ENCODE measurements around the gene DEPDC1B. TPM values are rescaled to one million over a fixed set of nuclear protein-coding genes. Genes with fewer than 3 reads are reported as not detected.
"Not testable (repeated sequence)": the region's sequence is repeated elsewhere in the genome, so short reads cannot be mapped to it uniquely, and the experiment has no call there.

The DEPDC1B gene
- total RNA-seq, 2 experiments from 2014 or later, result 39.0 to 42.3 TPM

DNA sequence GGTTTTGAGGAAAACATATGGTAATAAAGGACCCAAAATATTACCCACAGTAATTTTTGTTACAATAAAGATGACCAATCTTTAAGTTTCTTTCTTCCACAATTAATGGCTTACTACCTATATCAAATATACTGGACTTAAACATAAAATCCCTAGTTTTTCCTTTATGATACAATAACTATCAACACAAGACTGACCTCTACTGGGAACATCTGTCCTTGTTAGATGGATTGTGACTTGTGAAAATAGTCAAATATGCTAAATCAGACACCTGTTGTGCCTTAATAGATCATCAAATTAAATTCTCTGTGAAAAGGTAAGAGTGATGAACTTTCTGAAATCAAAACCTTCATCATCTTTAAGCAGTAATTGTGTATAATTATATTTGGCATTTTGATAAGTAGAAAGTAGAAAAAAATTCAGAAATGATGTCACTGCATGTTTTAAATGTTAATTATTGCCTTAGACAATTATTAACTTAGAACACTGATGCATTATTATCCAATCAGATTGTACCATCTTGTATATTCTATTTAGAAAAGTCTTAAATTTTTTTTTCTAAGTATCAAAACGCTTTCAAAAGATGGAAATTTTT lies 113.6 kb downstream of the DEPDC1B start:
- no peaks in the 10 kb centered on the region for H3K9me3 Mint-ChIP-seq
- no peaks in the 10 kb centered on the region for H3K4me1 Mint-ChIP-seq
- no peak for DNase-seq
- H3K36me3 Mint-ChIP-seq (ENCODE audit: low read depth), result peaks cover 3% of the 10 kb centered on the region
- POLR2A ChIA-PET, result no interaction called here
- no peak overlapping the region for H3K27ac Mint-ChIP-seq
- CTCF ChIA-PET, result no interaction called here
- no peak overlapping the region for H3K4me3 Mint-ChIP-seq
- H3K27me3 Mint-ChIP-seq, result no peaks in the 10 kb centered on the region

DNA sequence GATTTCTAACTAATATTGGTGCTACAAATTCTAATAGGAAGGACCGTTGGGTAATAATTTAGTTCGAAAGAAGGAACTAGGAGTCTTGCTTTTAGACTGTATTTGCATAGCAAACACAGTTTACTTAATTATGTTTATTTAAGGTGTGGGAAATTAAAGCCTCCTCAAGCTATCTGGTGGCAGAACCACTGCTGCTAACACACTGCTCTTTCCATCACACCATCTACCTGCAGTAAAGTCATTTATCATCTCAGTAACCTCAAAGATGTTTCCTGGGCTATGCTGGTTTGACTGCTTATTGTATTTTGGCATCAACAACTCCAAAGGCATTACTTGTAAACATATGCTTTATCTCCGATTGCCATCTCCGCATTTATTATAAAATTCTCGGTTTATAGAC lies 114.3 kb downstream of the DEPDC1B start:
- DNase-seq, result no peak
- Mint-ChIP-seq H3K27ac (no peak overlapping the region), H3K4me1 (no peaks in the 10 kb centered on the region), H3K36me3 (ENCODE audit: low read depth) (peaks cover 3% of the 10 kb centered on the region), H3K4me3 (no peak overlapping the region), H3K9me3 (no peaks in the 10 kb centered on the region), H3K27me3 (no peaks in the 10 kb centered on the region)
- ChIA-PET POLR2A (no interaction called here), CTCF (no interaction called here)

DNA sequence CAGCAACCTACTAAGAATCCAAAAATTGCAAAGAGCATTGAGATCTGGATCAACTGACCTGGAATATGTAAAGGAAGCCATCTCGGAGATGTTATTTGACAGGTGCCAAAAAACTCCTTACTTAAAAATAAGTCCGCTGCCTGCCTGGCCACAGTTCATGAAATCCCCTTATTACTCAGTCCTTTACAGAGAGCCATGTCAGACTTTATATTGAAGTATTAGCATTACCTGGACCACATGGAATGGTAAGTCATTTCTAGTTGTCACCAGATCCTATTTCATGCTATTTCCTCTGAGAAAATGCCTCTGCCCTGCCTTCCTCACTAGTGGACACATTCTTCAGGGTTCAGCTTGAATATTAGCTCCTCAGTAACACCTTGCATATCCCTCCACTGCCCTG lies 115.7 kb downstream of the DEPDC1B start:
- DNase-seq, result no peak
- ChIA-PET POLR2A (no interaction called here), CTCF (no interaction called here)
- no peak overlapping the region for H3K27ac Mint-ChIP-seq
- no peaks in the 10 kb centered on the region for H3K27me3 Mint-ChIP-seq
- no peak overlapping the region for H3K4me3 Mint-ChIP-seq
- H3K4me1 Mint-ChIP-seq, result no peaks in the 10 kb centered on the region
- no peaks in the 10 kb centered on the region for H3K36me3 Mint-ChIP-seq (ENCODE audit: low read depth)
- H3K9me3 Mint-ChIP-seq, result no peaks in the 10 kb centered on the region

- H3K4me3 Mint-ChIP-seq, result no peak overlapping the region
- no peaks in the 10 kb centered on the region for H3K36me3 Mint-ChIP-seq (ENCODE audit: low read depth)
- ChIA-PET CTCF (no interaction called here), POLR2A (no interaction called here)
- no peaks in the 10 kb centered on the region for H3K27me3 Mint-ChIP-seq
- no peaks in the 10 kb centered on the region for H3K9me3 Mint-ChIP-seq
- H3K27ac Mint-ChIP-seq, result no peak overlapping the region
- DNase-seq, result no peak
- H3K4me1 Mint-ChIP-seq, result no peaks in the 10 kb centered on the region
Measured at GRCh38 chr5:60583616-60584015, 116.3 kb downstream of the DEPDC1B start.

GRCh38 chr5:60578315-60578714 lies 121.7 kb downstream of the DEPDC1B start:
- Mint-ChIP-seq H3K4me3 (no peak overlapping the region), H3K36me3 (ENCODE audit: low read depth) (peaks cover 7% of the 10 kb centered on the region), H3K9me3 (peaks cover 12% of the 10 kb centered on the region), H3K4me1 (no peaks in the 10 kb centered on the region), H3K27me3 (no peaks in the 10 kb centered on the region), H3K27ac (no peak overlapping the region)
- CTCF ChIA-PET, result no interaction called here
- POLR2A ChIA-PET, result no interaction called here
- no peak for DNase-seq

GRCh38 chr5:60577116-60577515 lies 122.8 kb downstream of the DEPDC1B start:
- H3K9me3 Mint-ChIP-seq, result peaks cover 12% of the 10 kb centered on the region
- no peak overlapping the region for H3K27ac Mint-ChIP-seq
- H3K4me3 Mint-ChIP-seq, result no peak overlapping the region
- H3K4me1 Mint-ChIP-seq, result no peaks in the 10 kb centered on the region
- ChIA-PET CTCF (no interaction called here), POLR2A (no interaction called here)
- DNase-seq, result no peak
- H3K36me3 Mint-ChIP-seq (ENCODE audit: low read depth), result peaks cover 7% of the 10 kb centered on the region
- no peaks in the 10 kb centered on the region for H3K27me3 Mint-ChIP-seq

DNA sequence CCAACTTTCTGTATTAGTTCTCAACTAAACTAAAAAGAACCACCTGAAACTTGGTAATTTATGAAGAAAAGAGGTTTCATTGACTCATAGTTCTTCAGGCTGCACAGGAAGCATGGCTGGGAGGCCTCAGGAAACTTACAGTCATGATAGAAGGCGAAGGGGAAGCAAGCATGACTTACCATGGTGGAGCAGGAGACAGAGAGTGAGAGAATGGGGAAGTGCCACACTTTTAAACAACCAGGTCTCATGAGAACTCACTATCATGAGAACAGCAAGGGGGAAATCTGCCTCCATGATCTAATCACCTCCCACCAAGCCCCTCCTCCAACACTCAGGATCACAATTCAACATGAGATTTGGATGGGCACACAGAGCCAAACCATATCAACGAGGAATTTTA lies 123.5 kb downstream of the DEPDC1B start:
- H3K4me1 Mint-ChIP-seq, result no peaks in the 10 kb centered on the region
- peaks cover 7% of the 10 kb centered on the region for H3K36me3 Mint-ChIP-seq (ENCODE audit: low read depth)
- H3K4me3 Mint-ChIP-seq, result no peak overlapping the region
- CTCF ChIA-PET, result no interaction called here
- no peak overlapping the region for H3K27ac Mint-ChIP-seq
- POLR2A ChIA-PET, result no interaction called here
- H3K9me3 Mint-ChIP-seq, result peaks cover 12% of the 10 kb centered on the region
- H3K27me3 Mint-ChIP-seq, result no peaks in the 10 kb centered on the region
- no peak for DNase-seq

- ChIA-PET CTCF (no interaction called here), POLR2A (no interaction called here)
- H3K9me3 Mint-ChIP-seq, result peaks cover 18% of the 10 kb centered on the region
- no peak for DNase-seq
- H3K4me1 Mint-ChIP-seq, result no peaks in the 10 kb centered on the region
- no peak overlapping the region for H3K27ac Mint-ChIP-seq
- no peak overlapping the region for H3K4me3 Mint-ChIP-seq
- H3K36me3 Mint-ChIP-seq (ENCODE audit: low read depth), result no peaks in the 10 kb centered on the region
- H3K27me3 Mint-ChIP-seq, result no peaks in the 10 kb centered on the region
Measured at GRCh38 chr5:60568646-60569045, 131.3 kb downstream of the DEPDC1B start.

- Mint-ChIP-seq H3K4me1 (no peaks in the 10 kb centered on the region), H3K27ac (no peak overlapping the region)
- POLR2A ChIA-PET, result no interaction called here
Measured at GRCh38 chr5:60563696-60564324, 136.2 kb downstream of the DEPDC1B start.

DNA sequence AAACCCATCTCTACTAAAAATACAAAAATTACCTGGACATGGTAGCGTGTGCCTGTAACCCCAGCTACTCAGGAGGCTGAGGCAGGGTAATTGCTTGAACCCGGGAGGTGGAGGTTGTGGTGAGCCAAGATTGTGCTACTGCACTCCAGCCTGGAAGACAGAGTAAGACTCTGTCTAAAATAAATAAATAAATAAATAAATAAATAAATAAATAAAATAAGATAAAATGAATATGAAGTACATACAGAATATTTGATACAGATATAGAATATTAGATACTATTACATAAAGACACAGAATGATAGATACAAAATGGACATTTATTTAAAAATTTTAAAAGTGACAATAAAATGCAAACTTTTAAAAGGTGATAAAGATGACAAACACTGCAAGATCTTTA lies 146.7 kb downstream of the DEPDC1B start:
- H3K27ac Mint-ChIP-seq; CTCF ChIA-PET; H3K36me3 Mint-ChIP-seq (ENCODE audit: low read depth); DNase-seq; H3K9me3 Mint-ChIP-seq; H3K4me1 Mint-ChIP-seq; H3K4me3 Mint-ChIP-seq; H3K27me3 Mint-ChIP-seq; POLR2A ChIA-PET: not testable (repeated sequence)

More at GRCh38 chr5:60563696-60564324, 136.2 kb downstream of the DEPDC1B start:
- no peaks in the 10 kb centered on the region for H3K36me3 Mint-ChIP-seq (ENCODE audit: low read depth)
- CTCF ChIA-PET, result no interaction called here
- no peaks in the 10 kb centered on the region for H3K27me3 Mint-ChIP-seq
- no peak for DNase-seq
- peaks cover 15% of the 10 kb centered on the region for H3K9me3 Mint-ChIP-seq
- no peak overlapping the region for H3K4me3 Mint-ChIP-seq

GRCh38 chr5:60551829-60552228 lies 148.1 kb downstream of the DEPDC1B start:
- CTCF ChIA-PET, result no interaction called here
- POLR2A ChIA-PET, result no interaction called here
- Mint-ChIP-seq H3K9me3 (no peaks in the 10 kb centered on the region), H3K4me1 (no peaks in the 10 kb centered on the region), H3K36me3 (ENCODE audit: low read depth) (no peaks in the 10 kb centered on the region), H3K27me3 (no peaks in the 10 kb centered on the region), H3K27ac (no peak overlapping the region), H3K4me3 (no peak overlapping the region)
- DNase-seq, result no peak

DNA sequence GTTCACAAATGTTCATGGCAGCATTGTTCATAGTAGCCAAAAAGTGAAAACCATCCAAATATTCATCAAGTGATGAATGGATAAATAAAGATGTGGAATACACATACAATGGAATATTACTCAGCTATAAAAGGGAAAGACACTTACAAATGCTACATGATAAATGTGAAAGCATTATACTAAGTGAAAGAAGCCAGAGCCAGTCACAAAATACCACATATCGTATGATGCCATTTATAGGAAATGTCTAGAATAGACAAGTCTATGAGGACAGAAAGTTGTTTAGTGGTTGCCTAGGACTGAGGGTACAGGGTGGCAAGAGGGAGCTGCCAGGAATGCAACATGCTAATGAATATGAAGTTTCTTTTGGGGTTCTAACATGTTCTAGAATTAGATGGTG lies 148.7 kb downstream of the DEPDC1B start:
- no peaks in the 10 kb centered on the region for H3K4me1 Mint-ChIP-seq
- no peaks in the 10 kb centered on the region for H3K9me3 Mint-ChIP-seq
- no peak for DNase-seq
- H3K27me3 Mint-ChIP-seq, result no peaks in the 10 kb centered on the region
- ChIA-PET CTCF (no interaction called here), POLR2A (no interaction called here)
- no peak overlapping the region for H3K27ac Mint-ChIP-seq
- H3K36me3 Mint-ChIP-seq (ENCODE audit: low read depth), result no peaks in the 10 kb centered on the region
- H3K4me3 Mint-ChIP-seq, result no peak overlapping the region

GRCh38 chr5:60550311-60550710 lies 149.7 kb downstream of the DEPDC1B start:
- no peak for DNase-seq
- ChIA-PET POLR2A (no interaction called here), CTCF (no interaction called here)
- no peaks in the 10 kb centered on the region for H3K27me3 Mint-ChIP-seq
- no peak overlapping the region for H3K27ac Mint-ChIP-seq
- no peaks in the 10 kb centered on the region for H3K36me3 Mint-ChIP-seq (ENCODE audit: low read depth)
- no peaks in the 10 kb centered on the region for H3K9me3 Mint-ChIP-seq
- no peaks in the 10 kb centered on the region for H3K4me1 Mint-ChIP-seq
- H3K4me3 Mint-ChIP-seq, result no peak overlapping the region

DNA sequence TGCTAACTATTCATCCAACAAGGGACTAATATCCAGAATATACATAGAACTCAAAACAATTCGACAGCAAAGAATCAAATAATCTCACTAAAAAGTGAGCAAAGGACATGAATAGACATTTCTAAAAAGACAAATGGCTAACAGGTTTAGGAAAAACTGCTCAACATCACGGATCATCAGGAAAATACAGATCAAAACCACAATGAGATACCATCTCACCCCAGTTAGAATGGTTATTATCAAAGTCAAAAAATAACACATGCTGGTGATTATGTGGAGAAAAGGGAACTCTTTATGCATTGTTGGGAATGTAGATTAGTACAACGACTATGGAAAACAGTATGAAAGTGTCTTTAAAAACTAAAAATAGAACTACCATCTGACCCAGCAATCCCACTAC lies 150.1 kb downstream of the DEPDC1B start:
- H3K27ac Mint-ChIP-seq, result no peak overlapping the region
- no peak for DNase-seq

More for the DNA sequence above, 150.1 kb downstream of the DEPDC1B start:
- ChIA-PET POLR2A (no interaction called here), CTCF (no interaction called here)
- Mint-ChIP-seq H3K9me3 (no peaks in the 10 kb centered on the region), H3K27me3 (no peaks in the 10 kb centered on the region), H3K36me3 (ENCODE audit: low read depth) (no peaks in the 10 kb centered on the region), H3K4me3 (no peak overlapping the region), H3K4me1 (no peaks in the 10 kb centered on the region)

Data from activated CD4-positive, alpha-beta memory T cell treated with anti-CD3 and anti-CD28 coated beads, Interleukin-2, amount 10 ng/mL, durations not matched to agents 7 days and 5 days (primary cell).